GM19099 (cell line): ENCODE results near the gene FBN1.

Source experiments
- POLR2A ChIP-seq: IDR thresholded peaks from 3 replicates; pipeline ENCODE4 v1.6.1; 2011; ENCODE audit warnings: low read depth; ENCODE audit not compliant: insufficient read length; ENCODE audit errors: extremely low read depth

Gene FBN1

GRCh38 chr15:48475600-48476395 is 169.7 kb downstream of the FBN1 start:
- TF ChIP-seq POLR2A = no peak

GRCh38 chr15:48473667-48474066 is 171.8 kb downstream of the FBN1 start:
- no peak for TF ChIP-seq POLR2A

- TF ChIP-seq POLR2A = no peak
Observed at GRCh38 chr15:48472756-48473155, 172.8 kb downstream of the FBN1 start.

- no peak for TF ChIP-seq POLR2A
Observed at GRCh38 chr15:48471073-48471472, 174.4 kb downstream of the FBN1 start.

GRCh38 chr15:48470096-48470495 is 175.4 kb downstream of the FBN1 start:
- TF ChIP-seq POLR2A = no peak

GRCh38 chr15:48469681-48470080 is 175.8 kb downstream of the FBN1 start:
- TF ChIP-seq POLR2A = no peak

GRCh38 chr15:48469271-48469670 is 176.2 kb downstream of the FBN1 start:
- TF ChIP-seq POLR2A = no peak

GRCh38 chr15:48467801-48468200 is 177.7 kb downstream of the FBN1 start:
- TF ChIP-seq POLR2A = no peak

- TF ChIP-seq POLR2A = no peak
Observed at GRCh38 chr15:48466820-48467219, 178.7 kb downstream of the FBN1 start.

GRCh38 chr15:48466079-48466478 is 179.4 kb downstream of the FBN1 start:
- TF ChIP-seq POLR2A = no peak

- TF ChIP-seq POLR2A = no peak
Observed at GRCh38 chr15:48465410-48465809, 180.1 kb downstream of the FBN1 start.

GRCh38 chr15:48463366-48463880 is 182.1 kb downstream of the FBN1 start:
- TF ChIP-seq POLR2A = no peak

GRCh38 chr15:48462688-48463087 is 182.8 kb downstream of the FBN1 start:
- TF ChIP-seq POLR2A = no peak

GRCh38 chr15:48459571-48460442 is 185.7 kb downstream of the FBN1 start:
- TF ChIP-seq POLR2A = no peak

- TF ChIP-seq POLR2A = no peak
Observed at GRCh38 chr15:48458876-48459275, 186.6 kb downstream of the FBN1 start.

GRCh38 chr15:48456134-48456533 is 189.4 kb downstream of the FBN1 start:
- no peak for TF ChIP-seq POLR2A
